NK-92 (cell line): ENCODE measurements around the gene BNIP3.
"Not testable (repeated sequence)": the region's sequence is repeated elsewhere in the genome, so short reads cannot be mapped to it uniquely, and the experiment has no call there.

Experiments used
- DNase-seq: peaks from one replicate; lab custom pipeline; 2025; ENCODE audit not compliant: unreplicated experiment; lab: John Stamatoyannopoulos, UW

The BNIP3 gene

GRCh38 chr10:131954356-131954965 is 27.3 kb downstream of the BNIP3 start:
- no peak for DNase-seq

- not testable (repeated sequence) for DNase-seq
Observed at GRCh38 chr10:131949908-131950307, 31.8 kb downstream of the BNIP3 start.

- DNase-seq = no peak
Observed at GRCh38 chr10:131949041-131949862, 32.5 kb downstream of the BNIP3 start.

- no peak for DNase-seq
Observed at GRCh38 chr10:131948501-131948900, 33.2 kb downstream of the BNIP3 start.

- DNase-seq = no peak
Observed at GRCh38 chr10:131947631-131948347, 33.9 kb downstream of the BNIP3 start.

GRCh38 chr10:131946880-131947279 is 34.8 kb downstream of the BNIP3 start:
- no peak for DNase-seq

GRCh38 chr10:131946321-131946751 is 35.4 kb downstream of the BNIP3 start:
- DNase-seq = no peak

GRCh38 chr10:131944976-131945695 is 36.6 kb downstream of the BNIP3 start:
- DNase-seq = no peak

- no peak for DNase-seq
Observed at GRCh38 chr10:131944412-131944811, 37.3 kb downstream of the BNIP3 start.

GRCh38 chr10:131943021-131943814 is 38.5 kb downstream of the BNIP3 start:
- no peak for DNase-seq

- no peak for DNase-seq
Observed at GRCh38 chr10:131942455-131942854, 39.3 kb downstream of the BNIP3 start.

- DNase-seq = no peak
Observed at GRCh38 chr10:131938681-131939080, 43.0 kb downstream of the BNIP3 start.

GRCh38 chr10:131937836-131938235 is 43.9 kb downstream of the BNIP3 start:
- no peak for DNase-seq

- no peak for DNase-seq
Observed at GRCh38 chr10:131936736-131937135, 45.0 kb downstream of the BNIP3 start.

GRCh38 chr10:131936294-131936693 is 45.4 kb downstream of the BNIP3 start:
- DNase-seq = no peak

GRCh38 chr10:131935260-131935659 is 46.5 kb downstream of the BNIP3 start:
- DNase-seq = no peak

- no peak for DNase-seq
Observed at GRCh38 chr10:131934769-131935168, 47.0 kb downstream of the BNIP3 start.

- DNase-seq = no peak
Observed at GRCh38 chr10:131933696-131934086, 48.0 kb downstream of the BNIP3 start.

- DNase-seq = no peak
Observed at GRCh38 chr10:131933016-131933695, 48.6 kb downstream of the BNIP3 start.

GRCh38 chr10:131931981-131932380 is 49.7 kb downstream of the BNIP3 start:
- DNase-seq = no peak
